ENCODE results near the gene ZFR2. TPM values are rescaled to one million over a fixed set of nuclear protein-coding genes. Genes with fewer than 3 reads are reported as not detected.

The ZFR2 gene
- total RNA-seq, 1 donor from 2014 or later, result 0.25 TPM

Other genes with a start within 250 kb of the ZFR2 start
- gene CACTIN, start 242.2 kb downstream of the ZFR2 start, total RNA-seq, result 19.1 and 32.4 TPM in 2 replicates
- gene PIP5K1C, start 168.6 kb downstream of the ZFR2 start, total RNA-seq, result 8.0 and 38.4 TPM in 2 replicates
- 1.1 and 11.5 TPM in 2 replicates for gene TJP3, start 160.7 kb downstream of the ZFR2 start, total RNA-seq
- gene APBA3, start 107.3 kb downstream of the ZFR2 start, total RNA-seq, result 24.7 and 26.6 TPM in 2 replicates
- 14.9 and 82.8 TPM in 2 replicates for gene MRPL54, start 106.4 kb downstream of the ZFR2 start, total RNA-seq
- gene RAX2, start 96.8 kb downstream of the ZFR2 start, total RNA-seq, result not detected in 2 replicates
- 0.35 and 0.69 TPM in 2 replicates for gene MATK, start 82.7 kb downstream of the ZFR2 start, total RNA-seq
- not detected in 2 replicates for gene ATCAY, start 11.6 kb upstream of the ZFR2 start, total RNA-seq
- not detected in 2 replicates for gene NMRK2, start 64.0 kb upstream of the ZFR2 start, total RNA-seq
- gene DAPK3, start 102.1 kb upstream of the ZFR2 start, total RNA-seq, result 217 and 258 TPM in 2 replicates
- 1,993 and 2,707 TPM in 2 replicates for gene EEF2, start 116.4 kb upstream of the ZFR2 start, total RNA-seq
- 13.2 and 31.2 TPM in 2 replicates for gene PIAS4, start 138.7 kb upstream of the ZFR2 start, total RNA-seq
- gene ZBTB7A, start 197.9 kb upstream of the ZFR2 start, total RNA-seq, result 22.6 and 38.1 TPM in 2 replicates